Neural crest cell (in vitro differentiated cells): Measurements from ENCODE around the gene MMP11. TPM values are rescaled to one million over a fixed set of nuclear protein-coding genes. Genes with fewer than 3 reads are reported as not detected.

Source experiments
- DNase-seq: peaks from one replicate; pipeline ENCODE4 v3.0.0; 2021; ENCODE audit warnings: low read depth, mixed read lengths, low spot score
- H3K27ac Mint-ChIP-seq: one replicate; pipeline ENCODE4 v1.8.0; 2021; ENCODE audit warnings: mild to moderate bottlenecking, mixed read lengths; ENCODE audit not compliant: unreplicated experiment
- H3K27me3 Mint-ChIP-seq: 2 replicates; pipeline ENCODE4 v1.8.0; 2021; ENCODE audit warnings: low read depth, mild to moderate bottlenecking, mixed read lengths
- H3K36me3 Mint-ChIP-seq: 2 replicates; pipeline ENCODE4 v1.8.0; 2021; ENCODE audit warnings: low read depth, mild to moderate bottlenecking, mixed read lengths
- H3K4me1 Mint-ChIP-seq: 2 replicates; pipeline ENCODE4 v1.8.0; 2021; ENCODE audit warnings: mixed read lengths
- H3K4me3 Mint-ChIP-seq: one replicate; pipeline ENCODE4 v1.8.0; 2021; ENCODE audit warnings: mild to moderate bottlenecking, mixed read lengths
- H3K9me3 Mint-ChIP-seq: 2 replicates; pipeline ENCODE4 v1.8.0; 2021; ENCODE audit warnings: mixed read lengths
- CTCF ChIP-seq: fragments of 200-600 bp; sonication (generic); conservative IDR thresholded peaks from 2 replicates; pipeline ENCODE4 v1.5.0; 2021; ENCODE audit warnings: antibody characterized with exemption, mild to moderate bottlenecking
- total RNA-seq: library from RNA; stranded (reverse); gene quantifications from 2 replicates; pipeline ENCODE4 v1.2.1, GENCODE V29; 2021

Gene MMP11
- total RNA-seq, 1 donor from 2014 or later: 11.2 TPM

- Mint-ChIP-seq H3K4me3 (no peak overlapping the region), H3K9me3 (no peaks in the 10 kb centered on the region), H3K27me3 (no peaks in the 10 kb centered on the region), H3K27ac (no peak overlapping the region), H3K4me1 (no peaks in the 10 kb centered on the region), H3K36me3 (peaks cover 19% of the 10 kb centered on the region)
- TF ChIP-seq CTCF: no peak
- no peak for DNase-seq
These were observed 27.9 kb downstream of the MMP11 start for GRCh38 chr22:23800297-23801237.

- peaks cover 22% of the 10 kb centered on the region for H3K36me3 Mint-ChIP-seq
- no peak for TF ChIP-seq CTCF
- no peaks in the 10 kb centered on the region for H3K4me1 Mint-ChIP-seq
- no peak overlapping the region for H3K4me3 Mint-ChIP-seq
- no peak for DNase-seq
- no peaks in the 10 kb centered on the region for H3K27me3 Mint-ChIP-seq
- H3K9me3 Mint-ChIP-seq: no peaks in the 10 kb centered on the region
- no peak overlapping the region for H3K27ac Mint-ChIP-seq
These were observed 28.7 kb downstream of the MMP11 start for GRCh38 chr22:23801238-23801821.

GRCh38 chr22:23801886-23802377, 29.3 kb downstream of the MMP11 start:
- DNase-seq: no peak
- Mint-ChIP-seq H3K9me3 (no peaks in the 10 kb centered on the region), H3K27ac (peak overlapping the region; percentile 58), H3K27me3 (no peaks in the 10 kb centered on the region), H3K4me1 (no peaks in the 10 kb centered on the region), H3K4me3 (no peak overlapping the region), H3K36me3 (peaks cover 20% of the 10 kb centered on the region)
- no peak for TF ChIP-seq CTCF

- Mint-ChIP-seq H3K4me1 (no peaks in the 10 kb centered on the region), H3K9me3 (no peaks in the 10 kb centered on the region), H3K4me3 (no peak overlapping the region), H3K36me3 (peaks cover 21% of the 10 kb centered on the region), H3K27ac (no peak overlapping the region), H3K27me3 (no peaks in the 10 kb centered on the region)
- TF ChIP-seq CTCF: no peak
- no peak for DNase-seq
These were observed 30.6 kb downstream of the MMP11 start for GRCh38 chr22:23803001-23803819.

GRCh38 chr22:23804781-23805291, 32.2 kb downstream of the MMP11 start:
- DNase-seq: no peak
- Mint-ChIP-seq H3K4me1 (no peaks in the 10 kb centered on the region), H3K27ac (no peak overlapping the region), H3K9me3 (no peaks in the 10 kb centered on the region), H3K27me3 (no peaks in the 10 kb centered on the region), H3K36me3 (peaks cover 21% of the 10 kb centered on the region), H3K4me3 (no peak overlapping the region)
- no peak for TF ChIP-seq CTCF
